NK-92 (cell line): ENCODE measurements around the gene POLR1D.

Source experiments
- DNase-seq: peaks from one replicate; lab custom pipeline; 2025; ENCODE audit not compliant: unreplicated experiment; lab: John Stamatoyannopoulos, UW

Gene POLR1D

DNA sequence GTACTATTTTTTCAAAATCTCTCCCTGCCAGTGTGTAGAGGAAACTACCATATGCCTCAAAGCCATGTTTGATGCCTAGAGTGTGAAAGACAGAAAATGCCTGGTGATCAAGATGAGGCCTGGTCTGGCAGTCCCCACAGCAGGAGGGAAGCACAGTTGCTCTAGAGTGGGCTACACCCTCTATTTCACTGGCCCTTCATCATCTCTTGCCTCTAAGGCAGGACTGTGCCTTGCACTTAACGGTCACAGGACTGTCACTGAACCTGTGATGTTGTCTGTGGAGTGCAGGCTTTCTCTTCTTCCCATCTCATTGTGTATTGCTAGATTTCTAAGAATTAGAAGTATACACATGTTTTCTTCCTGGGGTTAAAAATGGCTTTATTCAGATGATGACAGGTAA lies 16.3 kb downstream of the POLR1D start:
- no peak for DNase-seq

GRCh38 chr13:27638521-27638920 lies 16.8 kb downstream of the POLR1D start:
- DNase-seq: no peak

DNA sequence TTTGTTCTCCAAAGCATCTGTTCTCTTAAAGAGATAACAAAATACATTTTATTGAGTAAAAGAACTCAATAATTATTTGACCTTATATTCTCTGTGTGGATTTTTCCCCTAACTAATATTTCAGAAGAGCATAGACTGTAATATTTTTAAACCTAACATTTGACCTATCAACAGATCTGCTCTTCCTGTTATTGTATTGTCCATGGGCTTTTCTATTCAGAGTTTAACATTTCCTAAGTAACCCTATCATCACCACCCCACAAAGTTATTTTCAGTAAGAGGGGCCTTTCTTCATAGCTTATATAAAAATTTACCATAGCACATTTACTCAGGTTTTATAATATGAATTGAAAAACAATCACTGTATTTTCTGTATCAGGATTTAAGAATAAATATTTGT lies 17.5 kb downstream of the POLR1D start:
- no peak for DNase-seq

- no peak for DNase-seq
Observed at GRCh38 chr13:27641711-27642502, 20.2 kb downstream of the POLR1D start.

DNA sequence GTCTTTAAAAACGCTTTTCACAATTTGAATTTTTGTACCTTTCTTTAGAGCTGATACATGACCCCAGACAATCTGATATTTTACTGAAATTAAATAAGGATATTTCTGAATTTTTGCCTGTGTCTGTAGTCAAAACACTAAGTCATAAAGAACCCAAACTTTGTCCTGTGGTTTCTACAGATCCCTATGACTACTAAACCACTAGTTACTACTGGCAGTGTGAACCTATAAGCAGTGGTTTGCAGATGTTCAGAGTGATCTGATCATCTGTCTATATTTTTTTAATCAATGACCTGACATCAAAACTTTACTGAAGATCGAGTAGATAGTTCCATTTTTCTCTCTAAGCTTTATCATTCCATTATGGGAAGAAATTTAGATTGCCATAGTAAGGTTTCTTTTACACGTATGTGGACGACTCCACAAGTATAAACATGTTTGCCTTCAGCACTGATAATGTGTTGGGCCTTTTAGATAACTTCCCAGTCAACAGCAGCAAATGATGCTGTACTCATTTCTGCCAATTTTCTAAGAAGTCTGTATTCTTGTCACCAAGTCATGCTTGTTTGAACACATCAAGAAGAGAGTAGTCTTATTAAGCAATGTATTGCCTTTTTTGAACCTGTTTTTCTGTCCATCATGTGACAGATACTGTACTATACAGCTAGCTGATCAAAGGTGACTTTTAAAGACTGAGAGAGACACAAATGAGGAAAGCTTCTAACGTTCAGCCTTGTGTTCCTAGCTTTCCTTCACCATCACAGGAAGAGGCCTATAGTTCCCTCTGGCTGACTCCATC lies 21.8 kb downstream of the POLR1D start:
- DNase-seq: no peak

- DNase-seq: no peak
Observed at GRCh38 chr13:27644302-27644701, 22.6 kb downstream of the POLR1D start.

DNA sequence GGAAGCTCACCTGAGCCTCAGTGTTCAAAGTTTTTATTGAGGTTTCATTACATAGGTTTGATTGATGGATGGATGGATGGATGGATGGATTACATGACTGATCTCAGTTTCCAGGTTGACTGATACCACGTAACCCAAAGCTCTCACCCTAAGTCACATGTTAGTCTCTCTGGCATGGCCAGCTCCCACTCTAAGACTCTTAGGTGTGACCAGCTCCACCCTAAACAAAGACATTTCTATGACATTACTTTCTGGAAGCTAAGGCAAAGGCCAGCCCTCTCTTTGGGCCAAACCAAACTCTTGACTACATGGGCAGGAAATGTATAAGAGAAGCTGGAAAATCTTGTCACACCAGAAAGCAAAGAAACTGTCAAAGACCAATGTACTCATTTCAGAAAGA lies 28.6 kb downstream of the POLR1D start:
- no peak for DNase-seq

GRCh38 chr13:27654059-27654458 lies 32.4 kb downstream of the POLR1D start:
- DNase-seq: no peak

DNA sequence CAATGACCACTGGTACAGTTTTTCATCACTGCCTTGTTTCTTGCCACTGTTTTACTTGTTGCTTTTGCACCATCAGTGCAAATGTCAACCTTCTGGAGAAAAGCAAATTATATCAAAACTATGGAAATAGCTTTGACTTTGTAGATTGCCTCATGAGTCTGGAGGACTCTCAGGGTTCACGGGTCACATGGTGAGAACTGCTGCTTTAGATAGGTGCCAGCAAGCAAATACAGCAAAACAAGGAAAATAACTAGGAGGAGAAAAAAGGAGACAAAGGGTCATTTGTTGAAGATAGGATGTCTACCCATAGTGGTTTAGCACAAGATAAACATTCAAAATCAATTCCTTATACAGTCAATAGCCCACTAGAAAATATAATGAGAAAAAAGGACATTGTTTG lies 33.1 kb downstream of the POLR1D start:
- DNase-seq: no peak

GRCh38 chr13:27657724-27658123 lies 36.0 kb downstream of the POLR1D start:
- DNase-seq: no peak

DNA sequence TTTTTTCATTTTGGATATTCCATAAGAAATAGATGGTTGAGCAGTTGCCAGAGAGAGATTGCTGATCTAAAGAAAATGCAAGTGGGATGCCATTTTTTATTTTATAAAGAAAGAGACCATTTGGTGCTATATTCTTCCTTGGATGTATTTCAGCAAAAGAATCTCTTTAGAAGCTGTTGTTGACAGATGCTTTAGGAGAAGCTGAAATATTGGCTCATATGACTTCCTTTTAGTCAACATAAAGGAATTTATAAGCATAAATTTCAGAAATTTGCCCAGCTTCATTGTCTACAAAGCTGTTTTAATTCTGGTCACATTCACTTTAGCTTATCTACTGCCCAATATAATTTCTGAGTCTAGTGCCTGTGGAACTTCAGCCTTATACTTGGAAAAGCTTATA lies 36.9 kb downstream of the POLR1D start:
- no peak for DNase-seq

GRCh38 chr13:27659145-27659865 lies 37.6 kb downstream of the POLR1D start:
- DNase-seq: no peak

GRCh38 chr13:27660511-27660910 lies 38.8 kb downstream of the POLR1D start:
- DNase-seq: no peak

- DNase-seq: no peak
Observed at GRCh38 chr13:27661017-27661416, 39.3 kb downstream of the POLR1D start.

- no peak for DNase-seq
Observed at GRCh38 chr13:27662738-27663470, 41.2 kb downstream of the POLR1D start.

DNA sequence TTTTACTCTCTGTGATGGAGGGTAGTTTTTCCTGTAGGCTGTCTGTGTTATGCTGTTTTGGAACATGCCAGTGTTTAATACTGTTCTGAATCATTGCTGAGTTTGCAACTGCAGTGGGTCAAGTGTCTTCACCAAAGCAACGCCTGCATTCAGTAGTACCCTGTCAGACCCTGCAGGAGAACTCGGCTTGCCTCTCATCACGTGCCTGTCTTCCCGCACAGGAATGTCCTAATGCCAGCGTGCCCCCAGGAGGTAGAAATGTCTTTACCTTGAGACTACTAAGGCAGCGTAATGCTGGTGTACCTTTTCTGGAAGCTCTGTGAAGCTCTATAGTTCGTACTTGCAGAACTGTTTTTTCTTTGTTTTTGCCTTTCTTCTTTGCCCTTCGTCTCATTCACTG lies 42.3 kb downstream of the POLR1D start:
- no peak for DNase-seq

DNA sequence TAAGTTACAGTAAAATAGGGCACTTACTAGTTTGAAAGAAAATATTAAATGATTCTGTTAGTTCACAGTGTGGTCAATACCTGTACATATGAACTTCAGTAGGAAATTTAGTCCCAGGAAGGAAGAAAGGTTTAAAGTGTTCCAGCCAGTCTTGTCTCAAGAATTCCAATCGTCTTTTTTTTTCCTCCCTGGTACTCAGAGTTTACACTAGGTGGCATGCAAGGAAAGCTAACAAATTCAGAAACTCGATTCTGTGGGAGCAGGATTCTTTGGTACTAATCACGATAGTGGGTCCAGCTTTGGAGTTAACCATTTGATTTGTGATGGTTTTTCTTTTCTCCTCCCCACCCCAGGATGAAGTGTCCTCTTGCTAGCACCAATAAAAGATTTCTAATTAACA lies 43.6 kb downstream of the POLR1D start:
- no peak for DNase-seq

DNA sequence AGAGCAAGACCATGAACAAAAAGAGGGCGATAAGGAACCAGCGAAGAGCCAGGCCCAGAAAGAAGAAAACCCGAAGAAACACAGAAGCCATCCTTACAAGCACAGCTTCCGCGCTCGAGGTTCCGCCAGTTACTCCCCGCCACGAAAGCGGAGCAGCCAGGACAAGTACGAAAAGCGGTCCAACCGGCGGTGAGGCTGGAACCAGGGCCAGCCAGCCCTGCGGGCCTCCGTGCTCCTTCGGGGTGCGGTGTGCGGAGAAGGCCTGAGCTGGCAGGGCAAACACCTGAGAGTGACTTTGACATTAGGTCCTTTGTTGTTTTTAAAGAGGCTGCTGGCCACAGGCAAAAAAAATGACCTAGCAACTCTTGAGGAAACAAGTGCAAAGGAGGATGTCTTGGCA lies 44.1 kb downstream of the POLR1D start:
- DNase-seq: no peak

DNA sequence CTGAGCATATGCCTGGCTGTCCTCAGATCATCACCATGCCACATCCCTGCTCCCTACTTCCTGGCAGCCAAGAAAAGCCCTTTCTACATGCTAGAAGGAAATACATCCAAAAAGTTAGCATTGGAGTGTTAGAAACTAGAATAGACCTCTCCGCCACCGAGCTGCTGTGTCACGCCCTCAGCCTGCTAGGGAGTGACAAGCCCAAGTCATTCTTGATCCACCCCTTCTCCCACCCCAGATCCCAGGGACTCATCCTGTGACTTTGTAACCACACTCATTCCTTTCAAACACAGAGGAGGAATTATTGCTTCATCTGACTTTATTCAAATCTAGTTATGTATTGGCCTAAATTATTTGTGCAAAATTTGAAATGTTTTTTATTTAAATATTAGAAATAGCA lies 45.3 kb downstream of the POLR1D start:
- DNase-seq: no peak

DNA sequence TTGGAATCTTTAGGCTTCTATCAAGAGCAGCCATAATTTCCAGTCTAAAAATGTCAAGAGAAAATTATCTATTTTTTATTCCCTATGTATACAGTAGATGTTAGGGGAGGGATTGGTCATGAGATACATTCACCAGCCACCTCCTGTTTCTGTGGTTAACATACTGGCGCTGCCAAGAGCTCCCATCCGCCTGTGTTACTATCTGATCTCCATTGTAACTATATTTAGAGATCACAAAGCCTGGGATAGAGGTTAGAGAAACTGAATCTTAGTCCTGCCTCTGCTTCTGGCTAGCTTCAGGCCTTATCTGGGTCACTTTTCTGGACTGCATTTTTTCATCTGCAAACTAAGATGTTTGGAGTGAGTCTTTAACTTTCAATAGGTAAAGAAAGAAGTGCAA lies 46.3 kb downstream of the POLR1D start:
- DNase-seq: no peak

DNA sequence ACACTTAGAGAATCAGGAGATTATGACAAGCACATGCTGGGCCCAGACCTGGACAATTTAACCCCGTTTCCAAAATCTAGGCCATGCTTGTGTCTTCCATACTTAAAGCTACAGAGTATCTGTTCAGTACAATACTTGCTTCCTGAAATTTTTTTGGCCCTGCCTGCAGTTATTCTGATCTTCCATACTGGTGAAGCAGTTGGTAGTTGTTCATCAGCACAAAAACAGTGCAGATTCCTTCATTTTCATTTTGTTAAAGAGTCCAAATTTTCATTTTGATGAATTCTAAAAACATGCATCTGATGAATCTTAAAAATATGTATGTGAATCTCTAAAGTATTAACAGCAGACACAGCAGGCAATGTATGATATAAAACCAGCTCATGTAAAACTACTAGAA lies 49.2 kb downstream of the POLR1D start:
- DNase-seq: no peak
